Left hindlimb (tissue), 1 donor: ENCODE measurements around the gene MAML2.

Experiments used
- DNase-seq: peaks from one replicate; pipeline ENCODE4 v3.0.0-alpha.2; 2018

MAML2 gene

DNA sequence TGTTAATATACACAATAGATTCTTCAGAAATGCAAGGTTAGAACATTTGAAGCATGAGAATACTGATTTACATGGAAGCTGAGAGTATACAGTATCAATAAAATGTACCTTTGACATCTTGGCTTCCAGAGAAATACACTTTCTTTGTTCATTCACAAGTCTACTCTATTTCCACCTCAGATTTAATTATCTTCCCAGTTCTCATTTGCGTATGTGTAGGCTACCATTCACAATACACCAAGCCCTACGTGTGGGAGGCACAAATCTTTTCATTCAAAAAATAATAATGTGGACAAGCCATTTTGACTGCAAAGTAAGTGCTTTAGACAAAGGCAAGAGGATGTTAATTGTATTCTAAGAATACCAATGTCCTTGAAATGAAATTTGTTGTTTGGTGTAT lies 286.4 kb downstream of the MAML2 start:
- DNase-seq = no peak

DNA sequence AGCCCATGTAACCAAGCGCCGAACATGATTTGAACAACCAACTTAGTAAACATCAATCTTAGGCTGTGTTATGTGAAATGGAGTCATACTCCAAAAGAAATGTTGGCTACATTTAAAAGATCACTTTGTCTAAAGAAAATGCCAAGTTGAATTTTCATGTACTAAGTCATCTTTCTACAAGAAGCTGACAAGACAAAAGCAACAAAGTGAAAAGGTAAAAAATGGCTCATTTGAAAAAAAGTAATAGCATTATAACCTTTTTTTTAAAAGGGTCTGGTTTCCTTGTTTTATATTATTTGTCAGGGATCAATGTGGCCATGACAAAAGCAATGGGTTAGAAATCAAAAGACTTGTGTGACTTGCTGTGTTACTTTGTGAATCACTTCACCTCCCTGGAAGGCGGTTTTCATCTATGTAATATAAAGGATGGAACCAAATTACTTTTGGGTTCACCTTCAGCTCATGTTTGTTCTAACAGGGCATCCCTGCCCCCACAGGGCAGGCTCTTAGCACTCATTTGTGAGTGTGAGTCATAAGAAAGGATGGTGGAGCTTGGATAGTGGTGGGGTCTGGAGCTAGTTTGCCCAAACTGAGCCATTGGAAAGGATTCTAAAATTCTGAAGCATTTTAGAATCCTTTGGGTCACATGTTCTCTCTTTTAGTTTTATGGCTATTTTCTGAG lies 287.1 kb downstream of the MAML2 start:
- no peak for DNase-seq

DNA sequence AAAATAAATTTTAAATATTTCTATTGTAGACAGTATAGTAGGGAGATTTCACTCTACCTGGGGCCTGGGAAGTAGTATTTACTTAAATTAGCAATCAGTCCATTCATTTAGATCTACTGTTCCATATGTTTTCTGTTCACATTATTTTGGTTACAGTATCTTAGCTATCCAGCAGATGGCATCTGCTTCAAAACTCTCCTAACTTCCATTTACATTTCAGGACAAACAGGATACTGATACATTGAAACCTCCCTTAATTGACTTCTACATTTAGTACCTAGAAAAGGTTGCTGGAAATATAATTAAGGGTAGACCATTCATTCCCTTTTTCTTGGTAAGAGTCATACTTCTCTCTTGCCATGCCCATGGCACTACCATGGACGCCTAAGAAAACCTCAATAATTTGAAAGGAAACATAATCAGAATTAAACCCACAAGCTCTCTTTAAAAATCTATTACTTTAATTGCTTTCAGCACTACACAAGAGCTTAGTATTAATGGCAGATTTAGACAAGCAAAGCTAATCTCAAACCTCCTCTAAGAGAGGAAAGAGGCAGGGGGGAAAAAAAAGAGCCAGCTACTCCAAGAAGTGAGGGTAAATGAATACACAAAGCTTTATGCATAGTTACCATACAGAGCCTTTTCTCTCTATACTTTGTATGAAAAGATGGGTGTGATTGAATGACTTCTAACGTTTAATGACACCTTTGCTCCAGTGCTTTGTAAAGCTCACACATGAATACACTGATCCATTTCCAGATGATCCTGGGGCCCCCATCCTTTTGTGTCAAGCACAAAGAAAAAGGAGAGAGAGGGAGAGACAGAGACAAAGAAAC lies 287.9 kb downstream of the MAML2 start:
- DNase-seq = no peak

DNA sequence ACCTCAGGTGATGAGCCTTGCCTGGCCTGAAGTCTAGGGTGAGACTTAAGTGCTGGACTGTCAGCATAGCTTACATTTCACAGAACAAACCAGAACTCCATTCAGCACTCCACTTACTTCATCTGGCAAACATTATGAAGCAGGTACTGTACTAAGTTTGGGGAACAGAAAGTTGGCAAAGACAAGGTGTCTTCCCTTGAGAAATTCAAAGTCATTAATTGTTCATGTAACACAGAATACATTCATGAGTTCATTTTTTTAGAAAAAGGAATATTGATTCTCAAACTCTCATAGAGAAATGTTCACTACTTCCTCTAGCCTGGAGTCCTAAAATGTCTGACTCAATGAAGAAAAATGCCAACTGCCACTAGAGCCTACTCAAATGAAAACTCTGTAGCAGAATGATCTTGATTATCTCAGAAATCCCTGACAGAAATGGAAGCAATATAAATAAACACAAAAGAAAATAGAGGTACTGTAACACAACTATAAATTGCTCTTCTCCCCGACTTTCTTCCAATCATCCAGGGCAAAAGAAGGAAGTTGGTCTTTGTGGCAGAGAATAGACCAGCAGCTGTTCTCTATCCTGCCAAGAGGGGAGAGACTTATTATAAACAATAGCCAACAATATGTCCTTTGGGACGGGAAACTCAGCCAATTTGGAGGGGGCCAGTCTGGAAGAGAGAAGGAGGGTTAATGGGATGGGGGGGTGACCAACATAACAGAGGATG lies 289.9 kb downstream of the MAML2 start:
- DNase-seq = no peak

DNA sequence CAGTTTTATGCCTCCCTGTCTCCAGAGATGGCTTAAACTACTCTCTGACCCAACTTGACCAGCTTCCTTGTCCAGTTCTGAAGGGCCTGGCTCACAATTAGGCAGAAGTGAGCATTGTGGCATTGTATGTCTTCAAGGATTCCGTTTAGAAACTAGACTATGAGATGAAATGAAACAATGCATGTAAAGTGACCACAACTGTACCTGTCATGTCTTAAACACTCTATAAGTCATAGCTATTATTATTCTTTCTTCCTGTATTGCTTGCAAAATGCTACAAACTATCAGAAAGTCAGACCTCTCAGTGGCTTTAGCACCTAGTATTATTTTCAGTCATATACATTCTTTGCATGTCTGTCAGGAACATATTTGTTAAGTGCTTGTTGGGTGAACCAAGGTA lies 291.2 kb downstream of the MAML2 start:
- DNase-seq = no peak

DNA sequence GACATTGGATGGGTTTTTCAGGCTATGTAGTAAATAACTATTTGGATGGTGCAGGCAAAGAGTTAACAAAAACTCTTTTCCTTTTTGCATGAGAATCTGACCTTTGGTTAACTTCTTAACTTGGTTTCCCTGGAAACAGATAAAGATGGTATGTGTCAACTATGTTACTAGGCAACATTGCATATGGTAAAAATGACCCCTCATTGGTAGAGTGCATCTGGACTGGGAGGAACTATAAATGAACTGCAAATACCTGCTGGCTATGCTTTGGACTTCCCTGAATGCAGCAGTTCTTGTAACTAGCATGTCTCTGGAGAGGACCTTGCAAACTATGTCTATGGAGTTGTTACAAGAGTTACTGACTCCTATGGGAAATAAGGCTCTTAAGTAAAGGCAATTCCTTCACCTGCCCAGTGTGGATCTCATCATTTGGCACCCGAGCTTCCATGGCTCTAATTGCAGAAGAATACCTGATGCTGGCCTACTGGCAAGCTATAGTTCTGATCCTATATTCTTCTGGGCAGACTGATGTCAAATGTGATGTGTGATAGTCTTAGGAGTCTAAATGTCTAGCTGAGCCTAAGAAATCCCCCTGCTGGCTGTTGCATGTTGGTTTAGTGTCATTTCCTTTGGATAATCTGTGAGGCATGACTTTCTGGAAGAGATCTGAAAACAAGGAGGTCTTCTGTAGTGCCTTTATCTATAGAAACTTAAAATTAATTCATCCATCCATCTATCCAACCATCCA lies 292.4 kb downstream of the MAML2 start:
- DNase-seq = no peak

DNA sequence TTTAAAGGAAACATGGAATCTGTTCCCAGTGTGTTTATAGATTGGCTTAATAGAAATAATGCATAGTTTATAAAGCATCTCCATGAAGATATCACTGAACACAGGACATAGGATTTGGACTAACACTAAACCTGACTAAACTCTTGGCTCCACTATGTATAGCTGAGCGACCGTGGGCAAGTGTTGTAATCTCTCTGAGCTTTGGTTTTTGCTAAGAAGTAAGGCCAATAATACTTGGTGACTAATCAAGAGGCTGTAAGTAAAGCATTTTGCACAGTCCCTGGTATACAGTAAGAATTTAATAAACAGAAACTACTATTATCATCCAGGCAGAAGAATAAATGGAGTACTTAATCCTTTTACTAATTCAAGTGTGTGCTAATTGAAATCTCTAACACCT lies 293.6 kb downstream of the MAML2 start:
- DNase-seq = no peak

DNA sequence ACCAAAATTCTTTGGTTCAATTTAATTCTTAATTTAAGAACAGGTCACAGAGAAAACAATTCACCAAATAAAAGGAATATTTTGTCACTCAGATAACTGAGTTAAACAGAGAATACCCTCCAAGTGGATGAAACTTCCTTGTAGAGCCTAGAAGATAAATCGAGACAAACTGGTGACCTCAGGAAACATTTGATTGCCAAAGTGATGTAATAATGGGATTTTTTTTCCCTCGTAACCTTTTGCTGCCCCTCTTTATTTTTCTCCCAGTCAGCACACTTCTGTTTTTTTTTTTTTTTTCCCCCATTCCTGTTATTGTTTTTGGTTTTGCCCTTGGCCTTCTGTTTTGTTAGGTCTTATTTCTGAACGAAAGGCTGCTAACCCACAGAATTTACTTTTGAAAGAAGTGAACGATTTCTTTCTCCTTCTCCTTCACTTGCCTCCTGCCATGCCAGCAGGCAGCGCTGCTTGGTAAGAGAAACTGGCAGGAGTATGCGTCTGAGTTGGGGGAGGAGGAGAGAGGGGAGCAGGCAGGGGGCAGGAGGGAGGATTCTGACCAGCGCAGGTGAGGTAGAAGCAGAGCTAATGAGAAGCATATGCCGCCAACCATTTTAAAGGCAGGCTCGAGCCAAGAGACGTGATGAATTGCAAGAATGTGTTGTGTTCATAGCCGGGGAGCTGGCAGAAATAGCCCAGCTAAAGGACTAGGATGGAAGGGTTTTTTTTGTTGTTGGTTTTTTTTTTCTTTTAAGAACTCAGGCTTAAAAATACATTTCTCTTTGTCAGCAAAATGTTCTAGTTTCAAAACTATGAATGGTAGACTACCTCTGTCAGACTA lies 297.2 kb downstream of the MAML2 start:
- peak; percentile 84 for DNase-seq

DNA sequence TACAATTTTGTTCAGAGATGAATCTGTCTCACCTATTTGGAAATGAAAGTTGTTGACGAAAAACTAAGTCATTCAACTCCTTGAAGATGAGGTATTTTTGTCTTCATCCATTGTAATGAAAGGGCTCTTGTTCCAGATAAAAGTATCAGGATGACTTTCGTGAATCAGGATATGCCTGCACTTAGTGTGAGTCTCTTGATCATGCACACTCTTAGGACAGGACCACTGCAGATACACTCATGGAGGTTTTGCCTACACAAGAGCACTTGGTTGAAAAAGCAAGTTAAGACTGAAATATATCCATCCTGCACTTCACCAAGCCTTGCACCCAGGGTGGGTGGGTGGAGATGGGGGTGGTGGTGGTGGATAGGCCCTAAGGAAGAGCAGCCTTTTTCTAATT lies 298.2 kb downstream of the MAML2 start:
- no peak for DNase-seq

DNA sequence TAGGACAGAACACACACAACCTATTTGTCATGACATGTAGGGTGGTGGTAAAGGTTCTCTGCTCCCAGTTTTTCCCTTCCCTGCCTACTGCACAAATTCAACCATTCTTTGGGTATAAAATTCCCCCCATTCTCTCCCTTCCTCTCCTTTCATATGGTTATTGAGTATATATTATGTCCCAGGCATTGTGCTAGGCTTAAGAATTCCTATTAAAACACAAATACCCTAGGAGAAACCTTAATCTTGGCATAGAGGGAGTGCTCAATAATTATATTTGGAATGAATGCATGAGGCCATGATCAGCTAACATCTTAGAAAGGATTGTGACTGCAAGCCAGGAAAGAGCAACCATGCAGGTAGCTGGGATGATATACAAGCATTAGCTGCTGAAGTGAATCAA lies 298.7 kb downstream of the MAML2 start:
- no peak for DNase-seq

DNA sequence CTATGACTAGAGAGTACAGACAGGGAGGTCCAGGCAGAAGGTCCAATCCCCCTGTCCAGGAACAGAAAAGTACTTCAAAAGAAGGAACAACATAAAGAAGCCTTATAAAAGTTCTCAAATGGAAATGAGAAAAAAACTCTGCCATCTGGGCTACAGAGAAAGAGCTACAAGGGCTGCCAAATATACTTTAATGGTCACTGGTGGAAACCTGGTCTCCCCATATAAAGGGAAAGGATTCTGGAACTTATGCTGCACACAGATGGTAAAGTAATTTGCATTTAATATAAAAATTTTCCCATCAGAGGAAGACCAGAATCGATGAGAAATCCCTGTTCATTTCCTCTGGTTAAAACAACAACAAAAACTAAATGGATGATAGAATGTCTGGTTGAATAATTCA lies 299.7 kb downstream of the MAML2 start:
- DNase-seq = no peak

DNA sequence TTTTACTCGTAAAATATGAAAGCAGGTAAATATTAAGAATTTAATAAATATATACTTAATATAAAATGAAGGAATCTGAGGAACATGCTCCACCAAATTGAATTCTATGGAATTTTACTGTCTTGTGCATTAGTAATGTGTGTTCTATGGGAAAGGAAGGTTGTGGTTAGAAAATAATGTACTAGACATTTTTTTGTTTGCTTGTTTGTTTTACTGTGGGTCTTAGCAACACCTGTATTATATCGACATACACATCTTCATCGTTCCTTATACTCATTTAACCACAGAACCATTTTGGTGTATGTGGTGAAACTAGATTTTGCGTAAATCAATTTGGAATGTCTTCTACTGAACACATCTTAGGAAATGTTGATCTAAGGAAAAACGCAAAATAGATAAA lies 304.9 kb downstream of the MAML2 start:
- no peak for DNase-seq

DNA sequence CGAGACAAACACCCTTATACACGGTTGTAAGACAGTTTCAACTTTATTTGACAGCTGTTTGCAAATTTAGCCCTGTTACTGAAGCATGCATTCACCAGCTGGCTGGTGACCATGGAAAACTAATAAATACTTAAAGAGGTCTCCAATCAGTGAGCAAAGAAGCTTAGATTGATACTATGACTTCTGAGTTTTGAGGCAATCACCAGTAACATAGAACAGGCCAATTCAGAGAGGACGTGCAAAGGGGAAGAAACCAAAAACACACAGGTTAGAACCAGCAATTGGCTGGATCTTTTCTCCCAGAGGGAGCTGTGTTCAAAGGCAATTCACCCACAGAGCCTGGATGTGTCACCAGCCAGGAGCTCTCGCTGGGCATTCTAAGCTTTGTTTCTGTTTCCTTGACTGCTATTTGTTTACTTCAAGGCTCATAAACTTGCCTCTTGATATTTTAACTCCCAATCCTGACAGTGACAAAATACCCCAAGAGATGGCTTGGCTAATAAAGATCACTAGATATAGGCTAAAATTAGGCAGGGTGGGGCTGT lies 305.5 kb downstream of the MAML2 start:
- no peak for DNase-seq

DNA sequence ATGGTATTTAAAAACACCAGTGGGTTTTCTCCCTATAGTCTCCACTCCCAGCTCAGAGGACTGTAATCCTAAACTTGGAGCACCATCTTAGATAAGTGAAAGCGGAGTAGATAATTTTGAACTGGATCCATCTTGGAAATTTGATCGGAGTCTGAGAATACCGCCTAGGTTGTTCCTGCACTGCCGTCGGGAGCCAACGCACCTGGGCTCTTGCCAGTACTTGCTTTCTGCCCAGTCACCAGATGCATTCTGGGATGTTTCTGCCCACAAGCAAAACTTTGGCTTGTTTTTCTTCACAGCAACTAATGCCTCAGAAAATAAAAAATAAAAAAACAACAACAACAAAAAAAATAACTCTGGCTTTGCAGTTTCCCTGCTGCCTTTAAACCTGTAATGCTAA lies 306.1 kb downstream of the MAML2 start:
- DNase-seq = no peak

DNA sequence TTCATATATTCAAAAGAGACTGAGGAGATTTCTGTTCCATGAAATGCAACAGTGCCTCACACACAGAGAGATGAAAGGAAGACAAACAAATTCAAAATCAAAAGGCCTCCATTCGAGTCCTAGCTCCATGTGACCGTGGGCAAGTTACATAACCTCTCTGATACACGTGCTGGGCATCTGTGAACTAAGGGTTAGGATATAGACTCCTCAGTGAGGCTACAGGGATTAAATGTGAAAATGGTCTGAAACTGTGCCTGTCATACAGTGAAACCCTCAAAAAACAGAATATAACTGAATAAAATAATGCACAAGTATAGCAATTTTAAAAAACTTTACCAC lies 307.3 kb downstream of the MAML2 start:
- DNase-seq = no peak

DNA sequence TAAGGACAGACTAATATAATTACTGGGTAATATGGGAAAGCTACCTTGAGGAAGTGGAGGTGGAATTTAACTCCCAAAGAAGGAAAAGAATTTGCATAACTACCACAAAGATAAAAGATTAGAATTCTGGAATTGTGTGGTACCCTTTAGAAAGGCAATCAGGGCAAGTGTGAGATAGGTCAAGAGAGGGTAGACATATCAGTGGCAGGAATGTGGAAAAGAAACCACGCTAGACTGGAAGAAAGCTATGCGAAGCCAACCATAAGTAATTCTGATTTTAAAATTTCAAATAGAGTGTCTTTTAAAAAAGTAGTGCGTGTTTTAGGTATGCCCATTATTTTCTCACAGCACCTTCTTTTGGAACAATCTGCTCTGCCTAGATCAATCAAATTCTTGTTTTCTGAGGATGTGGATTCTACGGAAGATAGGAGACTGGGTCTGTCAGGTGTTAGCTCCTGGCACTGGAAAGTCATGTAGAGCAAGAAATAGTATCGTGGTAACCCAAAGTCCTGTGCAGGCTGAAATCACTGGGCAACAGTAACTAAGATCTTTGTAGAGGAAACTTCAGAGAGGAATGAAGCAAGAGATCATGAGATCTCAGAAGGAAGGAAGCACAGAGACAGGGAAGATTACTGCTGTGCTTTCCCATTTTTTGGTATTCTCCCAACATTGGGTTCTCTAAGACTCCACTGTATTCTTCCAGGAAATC lies 307.8 kb downstream of the MAML2 start:
- no peak for DNase-seq

DNA sequence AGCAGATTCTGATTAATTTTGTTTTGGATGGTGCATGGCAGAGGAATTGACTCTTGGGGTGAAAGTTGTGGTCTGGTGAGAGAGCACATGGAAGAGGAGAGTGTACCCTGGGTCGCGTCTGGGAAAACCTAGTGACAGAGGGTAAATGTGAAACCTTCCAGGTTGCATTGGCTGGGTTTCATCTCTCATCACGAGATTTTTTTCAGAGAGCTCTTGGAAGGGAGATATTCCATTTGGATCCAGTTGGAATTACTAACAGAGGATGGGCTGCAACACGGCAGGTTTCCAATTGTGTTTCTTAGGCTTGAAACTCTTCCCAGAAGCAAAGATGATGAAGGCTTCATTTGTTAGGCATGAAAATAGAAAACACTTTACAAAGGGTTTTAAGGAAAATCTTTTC lies 309.4 kb downstream of the MAML2 start:
- DNase-seq = peak; percentile 47

DNA sequence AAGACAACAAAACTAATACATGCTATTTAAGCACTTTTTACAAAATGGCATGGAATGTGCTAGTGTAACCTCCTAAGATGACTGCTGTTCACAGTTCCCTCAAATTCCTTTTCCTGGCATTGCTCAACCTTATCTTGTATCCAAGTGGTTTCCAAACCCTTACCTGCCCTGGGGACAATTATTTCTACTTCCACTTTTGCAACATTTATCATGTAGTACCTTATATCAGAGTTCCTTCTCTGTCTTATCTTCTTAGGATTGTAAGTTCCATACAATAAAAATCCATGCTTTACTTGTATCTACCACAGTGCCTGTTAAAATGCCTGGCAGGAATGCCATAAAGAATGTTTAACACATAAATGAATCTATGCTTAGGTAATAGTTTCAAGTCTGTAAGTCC lies 309.9 kb downstream of the MAML2 start:
- no peak for DNase-seq

DNA sequence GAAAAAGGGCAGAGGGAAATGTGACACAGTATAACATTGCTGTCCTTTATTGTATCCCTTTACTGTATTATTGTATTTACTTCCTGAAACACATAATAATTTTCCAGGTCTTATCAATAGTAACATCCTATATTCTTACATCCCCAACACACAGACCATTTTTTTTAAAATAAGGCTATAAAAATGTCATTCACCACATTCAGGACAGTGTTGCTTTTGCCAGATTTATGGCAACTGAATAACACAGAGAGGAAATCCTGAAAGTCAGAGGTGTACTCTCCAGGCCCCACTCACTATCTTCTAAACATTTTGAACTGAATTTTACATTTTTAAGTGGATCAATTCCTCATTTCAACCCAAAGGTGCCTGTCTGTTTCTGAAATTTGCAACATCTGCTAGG lies 314.2 kb downstream of the MAML2 start:
- no peak for DNase-seq

DNA sequence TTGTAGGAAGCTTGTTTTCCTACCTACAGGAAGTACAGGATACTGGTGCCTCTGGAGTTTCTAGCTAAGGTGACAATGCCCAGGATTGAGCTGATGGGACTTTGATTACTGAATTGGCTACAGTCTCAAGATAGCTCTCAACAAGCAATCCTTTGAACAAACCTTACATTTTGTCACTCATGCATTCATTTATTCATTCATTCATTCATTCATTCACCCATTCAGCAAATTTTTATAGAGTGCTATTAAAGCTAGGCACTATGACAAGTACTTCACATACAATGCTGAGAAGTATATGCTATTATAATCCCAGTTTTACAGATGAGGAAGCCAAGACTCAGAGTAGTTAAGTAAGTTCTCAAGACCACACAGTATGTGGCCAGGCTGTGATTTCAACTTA lies 316.0 kb downstream of the MAML2 start:
- no peak for DNase-seq

DNA sequence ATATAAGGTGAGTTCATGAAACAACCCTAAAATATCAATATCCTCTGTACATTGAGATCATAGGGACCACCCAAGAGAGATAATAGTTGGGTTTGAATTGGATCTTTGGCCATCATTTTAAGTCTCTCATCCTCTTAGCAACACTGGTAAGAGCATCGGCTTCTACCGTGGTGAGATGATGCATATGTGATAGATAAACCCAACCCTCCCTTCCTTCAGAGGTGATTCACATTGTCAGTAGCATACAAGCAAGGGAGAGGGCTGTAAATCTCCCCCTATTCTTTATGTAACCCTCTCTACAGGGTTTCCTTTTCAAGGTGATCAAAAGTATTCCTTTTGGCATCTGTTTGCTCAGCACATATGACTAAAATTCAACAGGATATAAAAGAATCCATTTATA lies 316.7 kb downstream of the MAML2 start:
- DNase-seq = no peak
